Stimulated activated CD8-positive, alpha-beta memory T cell treated with anti-CD3 and anti-CD28 coated beads, Interleukin-7, amount 100 ng/mL, for 4 hours (primary cell): ENCODE measurements around the gene ARHGAP22.

ENCODE experiments used
- DNase-seq, 2 donors: peaks; one replicate each; pipeline ENCODE4 v3.0.0-alpha.2; 2020; ENCODE audit warnings: low read depth in 2 of 2

The ARHGAP22 gene

DNA sequence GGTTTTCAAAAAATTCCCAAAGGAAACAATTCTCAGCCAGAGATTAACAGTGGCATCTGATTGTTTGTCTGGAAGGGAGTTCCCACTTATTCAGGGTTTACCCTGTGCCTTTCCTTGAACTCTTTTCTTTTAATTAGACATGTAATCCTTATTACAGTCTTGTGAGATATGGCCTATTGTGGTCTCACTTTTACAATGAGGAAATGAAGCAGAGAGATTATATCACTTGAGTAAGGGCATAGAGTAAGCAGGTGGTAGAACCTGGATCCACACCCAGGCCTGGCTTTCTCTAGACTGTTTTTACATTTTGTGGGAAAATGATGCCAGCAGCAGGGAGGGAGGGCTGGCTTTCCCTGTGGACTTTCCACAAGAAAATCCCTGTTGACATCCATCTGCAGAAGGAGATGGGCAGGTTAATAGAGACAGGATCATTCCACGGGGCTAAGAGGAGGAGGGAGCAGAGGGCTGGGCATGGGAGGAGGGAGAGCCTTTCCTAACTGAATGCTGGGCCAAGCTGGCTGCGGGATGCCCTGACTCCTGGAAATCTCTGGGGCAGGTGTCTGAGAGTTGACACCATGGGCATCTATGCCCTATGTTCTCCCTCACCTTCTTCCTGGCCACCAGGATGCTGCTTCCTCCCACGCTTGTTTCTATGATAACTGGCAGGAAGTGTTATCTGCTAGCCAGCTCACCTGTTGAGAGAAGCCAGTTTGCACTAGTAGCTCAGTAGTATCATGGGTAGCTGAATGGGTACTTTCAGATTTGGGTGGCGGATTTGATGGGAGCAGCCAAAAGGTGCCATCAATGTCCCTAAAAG, 28.7 kb upstream of the ARHGAP22 start:
- DNase-seq: no peak

DNA sequence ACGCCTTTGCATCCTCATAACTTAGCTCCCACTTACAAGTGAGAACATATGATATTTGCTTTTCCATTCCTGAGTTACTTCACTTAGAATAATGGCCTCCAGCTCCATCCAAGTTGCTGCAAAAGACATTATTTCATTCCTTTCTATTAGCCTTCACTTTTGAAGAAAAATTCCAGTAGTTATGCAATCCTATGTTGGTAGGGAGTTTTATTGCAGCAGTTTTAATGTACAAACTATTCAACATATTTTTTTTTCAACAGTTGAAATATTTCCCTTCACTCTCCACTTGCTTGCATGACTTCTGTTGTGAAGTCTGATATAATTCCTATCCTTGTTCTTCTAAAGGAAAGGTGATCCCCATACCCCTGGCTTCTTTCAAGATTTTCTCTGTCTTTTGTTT, 27.3 kb upstream of the ARHGAP22 start:
- DNase-seq: no peak

DNA sequence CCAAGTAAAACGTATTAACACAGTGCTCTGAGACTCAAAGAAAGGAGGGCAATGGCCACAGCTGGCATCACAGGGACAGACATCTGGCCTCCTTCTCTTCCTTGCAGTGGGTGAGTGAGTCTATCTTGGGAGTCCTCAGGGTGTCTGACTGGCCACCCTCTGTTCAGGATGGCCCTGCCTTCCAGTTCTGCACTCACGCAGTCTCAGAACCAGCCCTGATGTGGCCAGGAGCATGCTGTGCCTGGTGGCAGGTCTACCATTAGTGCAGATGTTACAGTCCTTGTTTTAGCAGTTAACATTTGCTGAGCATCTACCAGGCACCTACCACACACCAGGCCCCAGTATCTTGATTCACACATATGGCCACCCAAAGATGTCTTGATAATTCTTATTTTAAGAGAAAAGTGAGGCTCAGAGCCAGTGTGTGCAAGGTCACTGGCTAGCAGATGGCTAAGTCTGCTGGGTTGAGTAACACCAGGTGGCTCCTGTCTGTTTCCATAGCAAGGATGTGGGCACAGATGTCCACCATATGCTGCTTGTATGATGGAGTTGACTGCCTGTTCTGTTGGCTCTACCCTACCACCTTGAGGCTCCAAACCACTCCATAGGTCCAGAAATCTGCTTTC, 23.2 kb upstream of the ARHGAP22 start:
- no peak for DNase-seq

DNA sequence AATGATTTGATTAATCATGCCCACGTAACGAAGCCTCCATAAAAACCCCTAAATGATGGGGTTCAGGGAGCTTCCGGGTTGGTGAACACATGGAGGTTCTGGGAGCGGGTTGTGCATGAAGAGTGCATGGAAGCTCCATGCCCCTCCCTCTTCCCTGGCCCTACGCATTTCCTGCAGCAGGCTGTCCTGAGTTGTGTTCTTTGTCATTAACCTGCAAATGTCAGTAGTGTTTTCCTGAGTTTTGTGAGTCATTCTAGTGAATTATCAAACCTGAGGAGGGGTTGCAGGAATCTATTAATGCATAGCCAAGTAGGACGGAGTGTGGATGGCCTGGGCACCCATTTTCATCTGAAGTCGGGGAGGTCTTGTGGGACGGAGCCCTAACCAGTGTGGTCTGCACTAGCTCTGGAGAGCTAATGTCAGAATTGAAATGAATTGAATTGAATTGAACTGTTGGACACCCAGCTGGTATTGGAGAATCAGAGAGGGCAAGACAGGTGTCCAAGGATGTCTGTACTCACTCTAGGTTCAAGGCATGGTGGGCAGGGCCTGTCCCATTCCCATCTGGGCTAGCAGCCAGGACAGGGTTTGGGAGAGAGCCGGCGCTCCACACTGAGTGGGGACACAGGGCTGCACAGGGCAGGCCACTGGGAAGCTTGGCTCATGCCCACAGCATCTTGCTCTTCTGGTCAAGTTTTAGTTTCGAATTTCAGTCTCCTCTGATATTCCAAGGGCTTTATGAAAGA, 22.3 kb upstream of the ARHGAP22 start:
- DNase-seq: no peak

DNA sequence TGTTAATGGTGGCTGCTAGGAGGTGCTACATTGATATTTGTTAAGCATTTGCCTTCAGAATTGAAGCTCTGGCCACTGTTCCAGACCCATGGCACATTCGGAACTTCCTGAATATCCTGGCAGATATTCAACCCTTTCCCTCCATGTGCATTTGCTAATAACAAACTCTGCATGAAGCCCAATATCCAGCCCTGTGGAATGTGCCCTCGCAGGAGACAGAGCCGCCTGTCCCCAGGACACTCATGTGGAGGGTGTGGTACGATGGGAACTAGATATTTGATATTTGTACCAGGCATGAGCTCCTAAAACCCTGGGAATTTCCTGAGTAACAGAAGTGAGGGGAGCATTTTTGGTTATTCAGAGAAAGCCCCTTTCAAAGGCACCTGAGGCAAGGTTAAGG, 21.6 kb upstream of the ARHGAP22 start:
- DNase-seq: no peak

DNA sequence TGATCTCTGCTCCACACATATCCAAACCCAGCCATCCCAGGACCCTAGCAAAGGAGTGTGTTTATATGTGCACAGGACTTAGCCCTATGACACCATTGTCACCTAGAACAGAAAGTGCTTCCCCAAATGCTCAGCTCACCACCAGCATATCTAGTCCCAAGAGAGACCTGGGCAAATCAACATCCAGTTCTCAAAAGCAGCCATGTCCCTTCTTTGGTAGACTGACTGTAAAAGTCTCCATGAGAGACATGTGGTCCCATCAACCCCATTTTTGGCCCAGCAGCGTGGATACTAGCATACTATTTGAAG, 20.9 kb upstream of the ARHGAP22 start:
- DNase-seq: no peak

DNA sequence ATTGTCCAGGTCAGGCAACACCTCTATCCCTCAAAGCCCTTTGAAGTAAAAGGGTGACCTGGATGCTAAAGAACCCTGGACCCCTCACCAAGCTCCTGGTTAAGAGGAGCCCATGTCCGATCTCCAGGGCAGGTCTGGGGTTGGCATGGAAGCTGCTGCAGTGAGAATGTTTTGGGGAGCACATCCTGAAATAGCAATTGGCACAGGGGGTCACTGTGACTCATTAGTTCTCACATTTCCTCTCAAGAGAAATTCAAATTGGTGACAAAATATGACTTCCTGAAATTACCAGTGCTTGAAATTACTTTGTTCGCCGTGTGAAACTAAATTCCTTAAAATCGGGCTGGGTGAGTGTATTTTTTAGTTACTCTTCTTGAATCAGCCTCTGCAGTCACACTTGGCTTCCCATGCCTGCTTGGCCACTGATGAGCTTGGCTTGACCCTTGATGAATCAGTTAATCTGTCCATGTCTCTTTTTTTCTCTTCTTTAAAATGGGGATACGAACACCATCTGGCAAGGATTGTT, 18.8 kb upstream of the ARHGAP22 start:
- no peak for DNase-seq

DNA sequence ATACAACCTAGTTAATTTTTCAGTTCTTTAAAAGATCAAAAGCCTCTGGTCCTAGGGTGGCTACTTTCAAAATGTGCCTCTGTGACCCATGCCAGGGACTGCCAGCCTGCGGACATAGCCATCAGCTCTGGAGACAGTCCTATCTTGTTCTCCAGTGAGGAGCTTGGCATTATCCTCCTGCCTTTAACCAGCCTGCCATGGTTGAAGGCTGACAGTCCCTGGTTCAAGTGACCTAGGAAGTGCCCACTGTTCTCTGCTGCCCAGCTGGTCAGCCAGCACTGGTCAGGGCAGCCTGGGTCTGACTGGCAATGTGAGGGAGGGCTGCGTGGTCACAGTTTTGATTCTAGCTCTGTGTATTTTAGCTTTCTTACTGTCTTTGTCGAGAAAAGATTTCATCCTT, 18.1 kb upstream of the ARHGAP22 start:
- no peak for DNase-seq

DNA sequence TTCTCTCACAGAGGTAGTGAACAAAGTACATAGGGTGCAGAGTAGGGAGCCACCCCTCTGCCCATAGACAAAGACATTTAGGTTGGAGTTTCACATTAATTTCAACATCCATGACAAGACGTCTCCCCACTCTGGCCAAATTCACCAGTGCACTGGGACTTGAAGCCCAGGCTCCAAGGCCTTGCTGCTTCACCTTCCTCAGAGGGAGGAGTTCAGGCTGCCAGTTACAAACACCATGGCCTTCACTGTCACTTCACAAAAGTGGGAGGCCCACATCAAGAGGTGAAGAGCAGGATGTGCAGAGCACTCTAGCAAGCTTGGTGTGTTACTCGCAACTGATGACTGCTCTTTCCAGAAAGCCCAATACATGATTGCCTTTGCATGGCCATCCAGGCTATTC, 15.8 kb upstream of the ARHGAP22 start:
- DNase-seq: no peak

DNA sequence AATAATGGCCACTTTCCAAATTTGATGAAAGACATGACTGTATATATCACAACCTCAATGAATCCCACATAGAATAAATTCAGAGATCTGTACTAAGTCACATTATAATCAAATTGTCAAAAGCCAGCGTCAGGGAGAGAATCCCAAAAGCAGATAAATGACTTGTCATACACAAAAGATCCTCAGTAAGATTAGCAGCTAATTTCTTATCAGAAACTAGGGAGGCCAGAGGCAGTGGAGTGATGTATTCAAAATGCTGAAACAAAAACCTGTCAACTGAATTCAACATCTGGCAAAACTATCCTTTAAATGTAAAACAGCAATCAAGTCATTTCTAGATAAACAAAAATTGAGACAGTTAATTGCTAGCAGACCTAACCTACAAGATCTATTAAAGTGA, 11.6 kb upstream of the ARHGAP22 start:
- DNase-seq: no peak

DNA sequence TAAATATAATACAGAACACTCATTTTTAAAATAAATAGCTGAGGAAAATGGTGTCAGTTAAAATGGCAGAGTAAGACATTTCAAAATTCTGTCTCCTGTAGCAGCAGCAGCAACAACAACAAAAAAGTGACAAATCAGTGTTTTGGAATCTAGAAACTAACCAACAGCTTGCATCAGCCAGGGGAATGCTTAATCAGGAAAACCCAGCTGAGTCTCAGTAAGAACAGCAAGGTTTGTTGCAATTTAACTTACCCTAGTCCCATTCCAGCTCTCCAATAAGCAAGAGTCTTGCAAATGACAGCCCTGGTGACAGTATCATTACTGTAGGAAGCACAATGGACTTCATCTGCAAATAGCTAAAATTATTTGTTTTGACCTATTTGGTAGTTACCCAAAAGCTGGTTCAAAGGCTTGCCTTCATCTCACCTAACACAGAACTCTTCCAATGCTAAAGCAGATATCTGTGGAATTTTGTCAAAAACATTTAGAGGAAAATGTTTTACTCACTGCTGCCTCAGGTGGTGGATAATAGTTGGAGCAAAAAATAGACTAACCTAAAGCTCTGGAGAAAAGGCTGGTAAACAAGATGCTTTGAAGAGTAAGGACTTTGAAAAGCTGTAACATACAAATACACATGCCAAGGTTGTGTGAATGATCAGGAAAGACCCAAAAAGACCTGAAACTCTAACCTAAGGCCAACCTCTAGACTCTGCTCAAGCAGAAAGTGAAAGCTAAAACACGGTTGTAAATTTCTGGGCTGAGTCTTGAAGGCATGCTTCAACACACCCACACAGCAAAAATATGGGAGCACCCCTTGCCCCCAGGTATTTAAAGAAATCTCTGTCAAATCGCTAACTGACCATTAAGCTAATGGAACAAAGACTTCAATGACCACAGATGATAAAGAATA, 9.9 kb upstream of the ARHGAP22 start:
- DNase-seq: no peak

DNA sequence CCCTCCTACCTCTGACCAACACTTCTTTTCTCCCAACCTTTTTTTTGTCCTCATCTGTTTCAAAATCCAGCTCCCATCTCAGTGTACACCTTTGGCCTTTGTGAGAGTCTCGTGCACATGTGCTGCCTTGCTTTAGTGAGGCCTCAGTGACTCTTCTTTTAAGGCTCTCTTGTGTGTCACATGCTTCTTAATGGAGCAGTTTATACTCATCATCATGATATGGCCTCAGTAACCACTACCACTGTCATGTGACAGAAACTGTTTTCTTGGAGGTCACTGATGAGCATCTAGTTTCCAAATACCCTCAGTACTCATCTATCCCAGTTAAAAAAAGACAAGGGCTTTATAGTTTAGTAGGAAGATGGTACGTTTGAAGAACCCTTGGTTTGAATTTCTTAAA, 8.1 kb upstream of the ARHGAP22 start:
- DNase-seq: no peak

DNA sequence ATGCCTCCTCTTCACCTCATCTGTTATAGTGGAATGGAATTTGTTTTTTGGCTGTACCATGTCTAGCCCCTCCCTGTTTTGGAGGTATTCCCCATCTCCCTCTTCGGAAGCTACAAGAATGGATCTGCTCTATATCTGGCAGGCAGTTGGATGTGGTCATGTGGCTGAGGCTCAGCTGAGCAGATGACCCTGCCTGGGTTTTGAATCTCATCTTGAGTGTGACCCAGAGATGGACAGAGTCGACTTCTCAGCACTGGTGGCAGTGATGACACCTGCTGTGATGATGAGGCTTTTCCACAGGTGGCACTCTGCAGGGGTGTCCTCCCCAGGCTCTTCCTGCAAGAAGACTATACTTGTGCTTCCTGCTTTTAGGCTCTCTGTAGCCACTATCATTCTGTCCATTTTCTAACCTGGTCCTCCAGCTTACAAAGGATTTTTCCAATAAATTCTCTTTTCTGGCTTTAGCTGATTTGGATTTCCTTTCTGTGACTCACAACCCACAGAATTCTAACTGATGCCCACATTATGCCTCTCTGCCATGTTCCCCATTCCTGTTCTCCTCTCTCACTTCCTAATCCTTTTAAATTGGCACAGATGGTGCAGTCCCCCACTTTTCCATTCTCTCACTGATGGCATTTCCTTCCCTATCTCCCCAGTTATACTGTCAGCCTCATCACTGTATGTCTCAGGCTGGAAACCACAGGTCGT, 7.5 kb upstream of the ARHGAP22 start:
- DNase-seq: no peak

DNA sequence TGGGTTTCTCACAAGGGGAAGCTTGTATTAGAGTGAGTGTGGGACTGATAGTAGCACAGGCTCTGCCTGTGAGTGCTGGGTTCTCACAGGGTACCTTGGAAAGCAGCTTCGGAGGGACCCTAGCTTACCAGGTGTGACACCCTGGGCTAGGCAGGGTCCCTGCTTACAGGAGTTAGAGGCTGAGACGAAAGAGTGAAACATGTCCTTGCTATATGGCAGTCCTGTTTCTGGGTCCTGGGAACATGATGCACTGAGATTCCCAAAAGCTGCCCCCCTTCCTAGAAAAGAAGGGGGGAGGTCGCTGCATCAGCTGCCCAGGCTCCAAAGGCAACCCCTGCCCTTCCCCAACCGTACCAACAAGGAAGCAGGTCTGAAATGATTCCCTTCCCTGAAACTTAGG, 6.3 kb upstream of the ARHGAP22 start:
- no peak for DNase-seq

DNA sequence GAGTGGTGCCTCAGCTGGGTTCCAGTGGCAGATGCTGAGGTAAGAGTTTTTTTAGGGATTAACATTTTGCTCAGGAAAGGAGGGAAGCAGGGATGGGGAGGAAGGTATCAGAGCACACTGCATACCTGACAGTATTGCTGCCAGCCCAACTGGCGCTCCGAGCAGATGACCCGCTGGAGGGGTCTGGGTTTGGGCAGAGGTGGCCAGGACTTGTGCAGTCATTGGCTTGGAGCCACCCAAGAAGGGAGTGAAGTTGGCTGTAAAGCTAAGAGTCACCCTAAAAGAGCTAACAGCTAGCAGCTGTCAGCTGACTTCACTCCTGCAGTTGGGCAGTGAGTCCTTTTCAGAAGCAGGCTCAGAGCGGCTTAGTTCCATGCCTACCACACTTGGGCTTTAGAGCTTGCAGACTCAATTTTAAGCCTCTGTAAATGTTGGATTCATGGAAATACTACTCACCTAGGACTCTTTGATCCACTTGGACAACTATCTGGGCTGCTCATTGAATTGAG, 5.8 kb upstream of the ARHGAP22 start:
- no peak for DNase-seq

DNA sequence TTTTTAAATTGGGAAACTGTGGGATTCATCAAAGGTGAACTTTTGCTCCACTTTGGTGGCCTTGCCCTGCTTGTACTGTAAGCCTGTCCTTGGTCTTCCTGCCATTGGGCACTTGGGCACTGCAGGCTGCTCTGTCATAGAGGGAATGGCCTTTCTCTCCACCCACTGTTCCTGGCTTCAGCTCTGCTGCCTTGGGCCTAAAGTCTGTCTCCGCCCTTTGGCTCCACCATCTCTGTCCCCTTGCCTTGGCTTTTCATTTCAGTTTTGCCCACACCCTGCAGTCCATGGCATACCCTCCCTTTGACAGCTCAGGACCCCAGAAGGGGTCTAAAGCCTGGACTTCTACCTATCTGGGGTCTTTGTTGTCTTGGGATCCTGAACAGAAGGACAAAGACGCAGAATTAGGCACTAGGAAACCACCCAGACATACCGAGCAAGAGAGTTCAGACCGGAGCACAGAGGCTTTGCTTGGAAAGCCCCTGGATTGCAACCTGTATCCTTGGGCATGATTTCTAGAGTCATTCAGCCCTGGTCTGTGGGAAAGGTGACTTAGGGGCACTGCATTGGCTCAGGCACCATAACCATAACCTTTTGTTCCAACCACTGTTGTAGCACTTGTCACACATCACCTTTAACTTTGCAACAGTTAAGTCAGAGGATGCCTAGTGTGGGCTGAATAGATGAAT, 5.2 kb upstream of the ARHGAP22 start:
- no peak for DNase-seq

DNA sequence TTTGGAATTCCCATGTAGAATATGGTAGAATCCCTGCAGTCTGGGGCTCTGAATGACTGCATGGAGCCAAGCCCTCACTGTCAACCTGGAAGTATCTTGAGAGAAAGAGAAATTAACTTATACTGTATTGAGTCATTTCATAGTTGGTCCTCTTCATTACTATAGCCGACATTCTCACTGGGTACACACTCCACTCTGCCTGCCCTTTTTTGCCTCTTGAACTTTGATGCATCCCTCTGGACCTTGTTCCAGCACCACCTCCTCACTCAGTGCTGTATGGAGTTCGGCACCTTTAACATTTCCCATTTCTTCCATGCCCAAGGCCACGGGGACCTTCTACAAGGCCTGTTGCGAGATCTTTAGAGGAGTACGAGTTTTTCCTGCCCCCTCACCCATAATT, 4.6 kb upstream of the ARHGAP22 start:
- no peak for DNase-seq

DNA sequence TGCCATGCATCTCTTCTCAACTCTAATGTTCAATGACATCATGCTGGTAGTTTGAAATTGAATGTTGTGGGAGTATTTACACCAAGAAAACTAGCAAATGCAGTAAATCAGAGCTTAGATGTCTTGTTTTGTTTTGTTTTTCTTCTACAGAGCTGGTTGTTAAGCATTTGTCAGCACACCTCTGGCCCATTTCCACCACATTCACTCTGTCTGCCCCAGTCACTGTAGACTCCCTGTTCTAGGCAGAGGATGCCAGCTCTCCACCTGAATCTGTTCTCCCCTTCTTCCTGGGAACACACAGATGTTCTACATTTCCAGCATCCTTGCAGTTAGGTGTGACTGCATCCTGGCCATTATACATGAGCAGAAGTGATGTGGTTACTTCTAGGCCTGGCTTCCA, 4.1 kb upstream of the ARHGAP22 start:
- no peak for DNase-seq

DNA sequence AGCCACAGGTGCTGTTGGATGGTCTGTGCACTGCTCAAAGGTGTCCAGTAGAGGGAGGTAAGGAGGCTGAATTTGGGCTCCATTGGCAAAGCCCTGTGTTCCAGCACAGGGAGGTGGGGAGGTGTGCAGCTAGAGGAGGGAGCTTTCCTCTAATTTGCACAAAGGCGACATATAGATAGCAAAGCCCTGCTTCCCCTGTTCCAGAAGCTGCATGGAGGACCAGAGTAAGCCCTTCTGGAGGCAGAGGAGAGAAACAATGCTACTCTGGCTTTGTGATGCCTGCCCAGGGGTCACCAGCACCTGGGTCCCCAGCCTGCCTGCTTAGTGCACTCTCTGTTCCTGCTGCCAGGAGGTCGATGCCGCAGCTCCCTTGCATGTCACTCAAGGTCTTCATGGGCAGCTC, 3.4 kb upstream of the ARHGAP22 start:
- DNase-seq: no peak
